ENCODE measurements around the gene PHTF1.

GRCh38 chr1:113742515-113742914, 16.8 kb downstream of the PHTF1 start:
- TF ChIP-seq, protein P1, sequence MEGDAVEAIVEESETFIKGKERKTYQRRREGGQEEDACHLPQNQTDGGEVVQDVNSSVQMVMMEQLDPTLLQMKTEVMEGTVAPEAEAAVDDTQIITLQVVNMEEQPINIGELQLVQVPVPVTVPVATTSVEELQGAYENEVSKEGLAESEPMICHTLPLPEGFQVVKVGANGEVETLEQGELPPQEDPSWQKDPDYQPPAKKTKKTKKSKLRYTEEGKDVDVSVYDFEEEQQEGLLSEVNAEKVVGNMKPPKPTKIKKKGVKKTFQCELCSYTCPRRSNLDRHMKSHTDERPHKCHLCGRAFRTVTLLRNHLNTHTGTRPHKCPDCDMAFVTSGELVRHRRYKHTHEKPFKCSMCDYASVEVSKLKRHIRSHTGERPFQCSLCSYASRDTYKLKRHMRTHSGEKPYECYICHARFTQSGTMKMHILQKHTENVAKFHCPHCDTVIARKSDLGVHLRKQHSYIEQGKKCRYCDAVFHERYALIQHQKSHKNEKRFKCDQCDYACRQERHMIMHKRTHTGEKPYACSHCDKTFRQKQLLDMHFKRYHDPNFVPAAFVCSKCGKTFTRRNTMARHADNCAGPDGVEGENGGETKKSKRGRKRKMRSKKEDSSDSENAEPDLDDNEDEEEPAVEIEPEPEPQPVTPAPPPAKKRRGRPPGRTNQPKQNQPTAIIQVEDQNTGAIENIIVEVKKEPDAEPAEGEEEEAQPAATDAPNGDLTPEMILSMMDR (IDR thresholded peaks at IDR 0.05), result no peak
- no peak for TF ChIP-seq POLR2A (IDR thresholded peaks at IDR 0.05)
